ENCODE data around the gene PRND. TPM values are rescaled to one million over a fixed set of nuclear protein-coding genes. Genes with fewer than 3 reads are reported as not detected.

PRND gene
- total and polyA plus RNA-seq, 2 of the 8 experiments (the other 6 are each of a cell fraction or from before 2014, with no cell fraction given), result 0.09 to 0.11 TPM

- TF ChIP-seq ZNF274 (IDR thresholded peaks at IDR 0.05; ENCODE audit: borderline replicate concordance, extremely low read depth, low read length) (no peak), GTF2F1 (IDR thresholded peaks at IDR 0.05; ENCODE audit: borderline replicate concordance, low read depth, low read length) (no peak)
These were observed 42.2 kb downstream of the PRND start (continued) for GRCh38 chr20:4763723-4764510.
